Calu3 (cell line): ENCODE measurements around the gene LIN7C. TPM values are rescaled to one million over a fixed set of nuclear protein-coding genes. Genes with fewer than 3 reads are reported as not detected.

Experiments
- BruUV-seq: library from RNA; stranded (reverse); fragments of 400-500 nt; replicated peaks from 2 replicates; lab custom pipeline; 2021; lab: Mats Ljungman, UMichigan
- CTCF ChIA-PET: fragments of 300-600 bp; sonication (Branson Sonifier 250); formaldehyde crosslinking; loops from one replicate; lab custom pipeline; 2022; ENCODE audit warnings: antibody characterized with exemption; lab: Charles Lee
- DNase-seq: peaks from one replicate; pipeline ENCODE4 v3.0.0; 2022
- H3K27ac Mint-ChIP-seq: one replicate; pipeline ENCODE4 v1.8.0; 2022; ENCODE audit warnings: mixed read lengths; ENCODE audit not compliant: unreplicated experiment
- H3K27me3 Mint-ChIP-seq: one replicate; pipeline ENCODE4 v1.8.0; 2022; ENCODE audit warnings: mixed read lengths; ENCODE audit not compliant: unreplicated experiment
- H3K36me3 Mint-ChIP-seq: one replicate; pipeline ENCODE4 v1.8.0; 2022; ENCODE audit warnings: mild to moderate bottlenecking, moderate library complexity, mixed read lengths; ENCODE audit not compliant: insufficient read depth, unreplicated experiment
- H3K4me1 Mint-ChIP-seq: one replicate; pipeline ENCODE4 v1.8.0; 2022; ENCODE audit warnings: mild to moderate bottlenecking, low read depth, mixed read lengths; ENCODE audit not compliant: unreplicated experiment
- H3K4me3 Mint-ChIP-seq: one replicate; pipeline ENCODE4 v1.8.0; 2022; ENCODE audit warnings: mild to moderate bottlenecking, low read depth, moderate library complexity, mixed read lengths; ENCODE audit not compliant: unreplicated experiment
- H3K9me3 Mint-ChIP-seq: one replicate; pipeline ENCODE4 v1.8.0; 2022; ENCODE audit warnings: low read depth, mixed read lengths; ENCODE audit not compliant: unreplicated experiment
- CTCF ChIP-seq: fragments of 200-600 bp; IDR thresholded peaks from one replicate; pipeline ENCODE4 v1.8.0; 2022; ENCODE audit warnings: antibody characterized with exemption; ENCODE audit not compliant: unreplicated experiment
- intact Hi-C: fragments of 100-400 bp; cut with micrococcal nuclease; formaldehyde crosslinking; loops from one replicate; pipeline ENCODE4 v1.10.0; 2022; ENCODE audit not compliant: unreplicated experiment
- total RNA-seq: library from RNA; stranded (reverse); gene quantifications from 2 replicates; pipeline ENCODE4 v1.2.3, GENCODE V29; 2022

LIN7C gene
- total RNA-seq, 1 experiment from 2014 or later = 43.7 TPM

- H3K27me3 Mint-ChIP-seq = no peaks in the 10 kb centered on the region
These were observed 29.3 kb downstream of the LIN7C start for GRCh38 chr11:27477243-27477642.

GRCh38 chr11:27475622-27476021, 30.9 kb downstream of the LIN7C start:
- TF ChIP-seq CTCF = no peak
- Mint-ChIP-seq H3K9me3 (no peaks in the 10 kb centered on the region), H3K27ac (no peak overlapping the region), H3K4me1 (peaks cover 8% of the 10 kb centered on the region), H3K36me3 (peaks cover 31% of the 10 kb centered on the region), H3K27me3 (no peaks in the 10 kb centered on the region), H3K4me3 (no peak overlapping the region)
- DNase-seq = no peak
- BruUV-seq = no TSS peak
- CTCF ChIA-PET = interaction anchor here (0.6 kb wide), 1 partner anchor 9 kb away, joined by 3 read pairs; no protein-coding TSS in a partner anchor
- intact Hi-C loops = no loop called here

More at GRCh38 chr11:27477243-27477642, 29.3 kb downstream of the LIN7C start:
- DNase-seq = no peak
- Mint-ChIP-seq H3K36me3 (peaks cover 15% of the 10 kb centered on the region), H3K4me1 (peaks cover 8% of the 10 kb centered on the region), H3K27ac (no peak overlapping the region), H3K9me3 (no peaks in the 10 kb centered on the region), H3K4me3 (no peak overlapping the region)
- TF ChIP-seq CTCF = no peak
- no TSS peak for BruUV-seq
- CTCF ChIA-PET = no interaction called here
- intact Hi-C loops = no loop called here

GRCh38 chr11:27473017-27473406, 33.6 kb downstream of the LIN7C start:
- intact Hi-C loops = loop anchor here (5.0 kb wide), 2 partner anchors 161 to 266 kb away; no protein-coding TSS in a partner anchor
- no TSS peak for BruUV-seq
- H3K27ac Mint-ChIP-seq = peak overlapping the region; percentile 93
- no peak for TF ChIP-seq CTCF
- no peaks in the 10 kb centered on the region for H3K9me3 Mint-ChIP-seq
- H3K27me3 Mint-ChIP-seq = no peaks in the 10 kb centered on the region
- DNase-seq = no peak
- H3K36me3 Mint-ChIP-seq = peaks cover 49% of the 10 kb centered on the region
- H3K4me1 Mint-ChIP-seq = peaks cover 21% of the 10 kb centered on the region
- peak overlapping the region; percentile 88 for H3K4me3 Mint-ChIP-seq
- CTCF ChIA-PET = interaction anchor here (0.6 to 2.0 kb wide), 17 partner anchors 9 to 719 kb away, joined by 3 to 8 read pairs (median 6); partner anchors contain the start of gene CCDC34

GRCh38 chr11:27472398-27473016, 34.1 kb downstream of the LIN7C start, which contains the start of gene LGR4:
TSS of gene LGR4 (minus strand) at chr11:27472790. CDS start at chr11:27472302, 488 bp downstream.
- peaks cover 21% of the 10 kb centered on the region for H3K4me1 Mint-ChIP-seq
- peak; percentile 95 for DNase-seq
- BruUV-seq = no TSS peak
- peak within 1 kb of the TSS; percentile 93 for H3K27ac Mint-ChIP-seq
- CTCF ChIA-PET = interaction anchor here (0.6 to 2.0 kb wide), 16 partner anchors 8 to 718 kb away, joined by 3 to 8 read pairs (median 6); partner anchors contain the start of gene CCDC34
- H3K36me3 Mint-ChIP-seq = peaks cover 49% of the 10 kb centered on the region
- intact Hi-C loops = loop anchor here (5.0 kb wide), 2 partner anchors 160 to 265 kb away; no protein-coding TSS in a partner anchor
- no peak for TF ChIP-seq CTCF
- H3K27me3 Mint-ChIP-seq = no peaks in the 10 kb centered on the region
- H3K9me3 Mint-ChIP-seq = no peaks in the 10 kb centered on the region
- peak within 1 kb of the TSS; percentile 88 for H3K4me3 Mint-ChIP-seq
